ENCODE measurements around the gene HOXC10. TPM values are rescaled to one million over a fixed set of nuclear protein-coding genes. Genes with fewer than 3 reads are reported as not detected.

HOXC10 gene
- total and polyA plus RNA-seq, 8 donors, result not detected

- DNase-seq, result peak; percentile 54 to 75
- peak overlapping the region; percentile 61 to 82 (median 65) for H3K27ac ChIP-seq
- no peak for TF ChIP-seq CTCF (IDR thresholded peaks at IDR 0.05)
- no peak for TF ChIP-seq POLR2AphosphoS5 (IDR thresholded peaks at IDR 0.05)
- TF ChIP-seq POLR2A (IDR thresholded peaks at IDR 0.05), result no peak
- no peak for TF ChIP-seq EP300 (IDR thresholded peaks at IDR 0.05)
- peaks cover 0 to 100% (median 64%) of the 10 kb centered on the region in 3 donors for H3K27me3 ChIP-seq
- WGBS, 5 donors, result 1 to 2% (median 1%) methylated on average over 35 to 61 of the region's 61 CpGs
- H3K4me3 ChIP-seq, result peak overlapping the region; percentile 45 to 64 (median 53)
- H3K4me1 ChIP-seq, result peaks cover 6 to 66% (median 35%) of the 10 kb centered on the region in 4 donors
- H3K9me3 ChIP-seq, result no peaks in the 10 kb centered on the region
- intact Hi-C loops (cut with DNase I; ENCODE audit: low total_unique reads), result no loop called here
- H3K36me3 ChIP-seq, result no peaks in the 10 kb centered on the region
These were observed 48.4 kb downstream of the HOXC10 start for GRCh38 chr12:54033106-54033979.

- TF ChIP-seq POLR2AphosphoS5 (IDR thresholded peaks at IDR 0.05) (no peak), CTCF (IDR thresholded peaks at IDR 0.05) (no peak), POLR2A (IDR thresholded peaks at IDR 0.05) (no peak)
- Histone ChIP-seq H3K9me3 (no peaks in the 10 kb centered on the region), H3K36me3 (no peaks in the 10 kb centered on the region), H3K4me3 (peak overlapping the region; percentile 45 to 64 (median 53)), H3K27me3 (peaks cover 0 to 100% (median 58%) of the 10 kb centered on the region in 3 donors), H3K27ac (peak overlapping the region in 4 of 5 donors; percentile 61 to 82 (median 64)), H3K4me1 (peaks cover 6 to 64% (median 32%) of the 10 kb centered on the region in 4 donors)
- DNase-seq, result peak in 1 of 2 donors; percentile 69
- 26 to 56% (median 38%) methylated on average over 39 to 57 of the region's 57 CpGs for WGBS, 5 donors
- intact Hi-C loops (cut with DNase I; ENCODE audit: low total_unique reads), result no loop called here
These were observed 49.2 kb downstream of the HOXC10 start for GRCh38 chr12:54033980-54034784.

- intact Hi-C loops (cut with DNase I; ENCODE audit: low total_unique reads), result no loop called here
- H3K27ac ChIP-seq, result peak overlapping the region in 4 of 5 donors; percentile 61 to 82 (median 64)
- H3K36me3 ChIP-seq, result no peaks in the 10 kb centered on the region
- peaks cover 0 to 100% (median 52%) of the 10 kb centered on the region in 3 donors for H3K27me3 ChIP-seq
- H3K4me3 ChIP-seq, result peak overlapping the region; percentile 45 to 64 (median 53)
- no peak for DNase-seq
- TF ChIP-seq POLR2AphosphoS5 (IDR thresholded peaks at IDR 0.05) (no peak), EP300 (IDR thresholded peaks at IDR 0.05) (no peak)
- 60 to 80% (median 74%) methylated on average over 21 to 22 of the region's 22 CpGs for WGBS, 5 donors
- no peaks in the 10 kb centered on the region for H3K9me3 ChIP-seq
- peaks cover 6 to 63% (median 31%) of the 10 kb centered on the region in 4 donors for H3K4me1 ChIP-seq
These were observed 49.9 kb downstream of the HOXC10 start for GRCh38 chr12:54034785-54035310.

GRCh38 chr12:54035568-54036264 lies 50.8 kb downstream of the HOXC10 start:
- TF ChIP-seq EP300 (IDR thresholded peaks at IDR 0.05) (no peak), CTCF (IDR thresholded peaks at IDR 0.05) (no peak), POLR2AphosphoS5 (IDR thresholded peaks at IDR 0.05) (no peak), POLR2A (IDR thresholded peaks at IDR 0.05) (no peak)
- no peaks in the 10 kb centered on the region for H3K9me3 ChIP-seq
- intact Hi-C loops (cut with DNase I; ENCODE audit: low total_unique reads), result no loop called here
- DNase-seq, result no peak
- H3K27me3 ChIP-seq, result peaks cover 0 to 98% (median 44%) of the 10 kb centered on the region in 3 donors
- H3K4me1 ChIP-seq, result peaks cover 6 to 56% (median 31%) of the 10 kb centered on the region in 4 donors
- no peaks in the 10 kb centered on the region for H3K36me3 ChIP-seq
- no peak overlapping the region for H3K4me3 ChIP-seq
- H3K27ac ChIP-seq, result peak overlapping the region in 2 of 5 donors; percentile 62 to 82
- WGBS, 5 donors, result 75 to 86% (median 79%) methylated on average over 6 of the region's 6 CpGs
